ENCODE data around the gene AHRR.

GRCh38 chr5:337563-338130 is 16.1 kb downstream of the AHRR start:
- TF ChIP-seq POLR2AphosphoS5 (IDR thresholded peaks at IDR 0.05), result no peak
- no peak for TF ChIP-seq EP300 (IDR thresholded peaks at IDR 0.05; ENCODE audit: low read depth)
- TF ChIP-seq POLR2A (IDR thresholded peaks at IDR 0.05), result no peak

All from transverse colon (tissue), 3 donors.